Peyer's patch (tissue), 4 donors: ENCODE results near the gene PDE1C. TPM values are rescaled to one million over a fixed set of nuclear protein-coding genes. Genes with fewer than 3 reads are reported as not detected.

Source experiments
- DNase-seq, 3 donors: peaks; one replicate each; pipeline ENCODE4 v3.0.0-alpha.2; 2017 to 2019
- H3K27ac ChIP-seq, 4 donors: fragments of 200-600 bp; sonication (generic); one replicate each; pipeline ENCODE4 v1.5.1; 2016 to 2019
- H3K27me3 ChIP-seq, 2 donors: fragments of 200-600 bp; sonication (generic); one replicate each; pipeline ENCODE4 v1.5.1; 2019
- H3K36me3 ChIP-seq, 3 donors: fragments of 200-600 bp; sonication (generic); one replicate each; pipeline ENCODE4 v1.5.1; 2016 to 2019
- H3K4me1 ChIP-seq, 4 donors: fragments of 200-600 bp; sonication (generic); one replicate each; pipeline ENCODE4 v1.5.1; 2016 to 2019
- H3K4me3 ChIP-seq, 4 donors: fragments of 200-600 bp; sonication (generic); 1 replicate in 3 of 4; 2 replicates in 1 of 4; pipeline ENCODE4 v1.5.1; 2016 to 2019; ENCODE audit warnings: mild to moderate bottlenecking in 1 of 4
- H3K9me3 ChIP-seq, 4 donors: fragments of 200-600 bp; sonication (generic); one replicate each; pipeline ENCODE4 v1.5.1; 2016 to 2019; ENCODE audit warnings: mild to moderate bottlenecking in 1 of 4
- CTCF ChIP-seq, 6 experiments: fragments of 450-650 bp in 4 of 6; fragments of 200-600 bp in 2 of 6; sonication (generic) in 1 of 6; IDR thresholded peaks; one replicate each; pipeline ENCODE4 v1.5.1; 2017 to 2019; ENCODE audit warnings: antibody characterized with exemption in 6 of 6, mild to moderate bottlenecking in 3 of 6, moderate library complexity in 1 of 6
- POLR2A ChIP-seq, 2 donors: fragments of 450-650 bp; IDR thresholded peaks; one replicate each; pipeline ENCODE4 v1.5.1; 2017; ENCODE audit warnings: antibody characterized with exemption in 2 of 2, mild to moderate bottlenecking in 2 of 2, moderate library complexity in 2 of 2
- total RNA-seq, 4 donors: library from RNA; depleted of rRNA; stranded (reverse); fragments of >200 nt; gene quantifications; one replicate each; pipeline ENCODE4 v1.1.0, GENCODE V29; 2016

The PDE1C gene
- total RNA-seq, 4 donors from 2014 or later: 2.5 to 15.7 (median 3.3) TPM

GRCh38 chr7:31828520-31828919 lies 241.7 kb downstream of the PDE1C start:
- Histone ChIP-seq H3K27ac (no peak overlapping the region), H3K9me3 (no peaks in the 10 kb centered on the region), H3K4me3 (no peak overlapping the region), H3K4me1 (no peaks in the 10 kb centered on the region), H3K36me3 (no peaks in the 10 kb centered on the region), H3K27me3 (no peaks in the 10 kb centered on the region)
- no peak for DNase-seq
- TF ChIP-seq POLR2A (IDR thresholded peaks at IDR 0.05) (no peak), CTCF (IDR thresholded peaks at IDR 0.05) (no peak)

GRCh38 chr7:31825576-31825975 lies 244.6 kb downstream of the PDE1C start:
- TF ChIP-seq CTCF (IDR thresholded peaks at IDR 0.05) (no peak), POLR2A (IDR thresholded peaks at IDR 0.05) (no peak)
- H3K4me1 ChIP-seq: no peaks in the 10 kb centered on the region
- DNase-seq: no peak

GRCh38 chr7:31819031-31819430 lies 251.2 kb downstream of the PDE1C start:
- DNase-seq: no peak
- H3K9me3 ChIP-seq: no peaks in the 10 kb centered on the region
- H3K36me3 ChIP-seq: no peaks in the 10 kb centered on the region
- TF ChIP-seq POLR2A (IDR thresholded peaks at IDR 0.05): no peak
- TF ChIP-seq CTCF (IDR thresholded peaks at IDR 0.05): no peak
- no peaks in the 10 kb centered on the region for H3K4me1 ChIP-seq
- no peak overlapping the region for H3K27ac ChIP-seq
- H3K27me3 ChIP-seq: no peaks in the 10 kb centered on the region
- no peak overlapping the region for H3K4me3 ChIP-seq

More at GRCh38 chr7:31825576-31825975, 244.6 kb downstream of the PDE1C start:
- H3K27ac ChIP-seq: no peak overlapping the region
- H3K36me3 ChIP-seq: no peaks in the 10 kb centered on the region
- no peaks in the 10 kb centered on the region for H3K27me3 ChIP-seq
- H3K9me3 ChIP-seq: no peaks in the 10 kb centered on the region
- no peak overlapping the region for H3K4me3 ChIP-seq

- Histone ChIP-seq H3K4me1 (no peaks in the 10 kb centered on the region), H3K27ac (no peak overlapping the region), H3K9me3 (no peaks in the 10 kb centered on the region), H3K36me3 (no peaks in the 10 kb centered on the region), H3K27me3 (no peaks in the 10 kb centered on the region), H3K4me3 (no peak overlapping the region)
- TF ChIP-seq CTCF (IDR thresholded peaks at IDR 0.05) (no peak), POLR2A (IDR thresholded peaks at IDR 0.05) (no peak)
- no peak for DNase-seq
Measured at GRCh38 chr7:31816810-31817209, 253.4 kb downstream of the PDE1C start.

GRCh38 chr7:31815796-31816195 lies 254.4 kb downstream of the PDE1C start:
- DNase-seq: no peak
- H3K4me3 ChIP-seq: no peak overlapping the region
- no peaks in the 10 kb centered on the region for H3K36me3 ChIP-seq
- H3K27me3 ChIP-seq: no peaks in the 10 kb centered on the region
- no peaks in the 10 kb centered on the region for H3K4me1 ChIP-seq
- H3K27ac ChIP-seq: no peak overlapping the region
- TF ChIP-seq POLR2A (IDR thresholded peaks at IDR 0.05) (no peak), CTCF (IDR thresholded peaks at IDR 0.05) (no peak)
- no peaks in the 10 kb centered on the region for H3K9me3 ChIP-seq

GRCh38 chr7:31814187-31814586 lies 256.0 kb downstream of the PDE1C start:
- Histone ChIP-seq H3K9me3 (no peaks in the 10 kb centered on the region), H3K36me3 (no peaks in the 10 kb centered on the region), H3K4me3 (no peak overlapping the region), H3K27me3 (no peaks in the 10 kb centered on the region), H3K27ac (no peak overlapping the region), H3K4me1 (no peaks in the 10 kb centered on the region)
- DNase-seq: no peak
- TF ChIP-seq CTCF (IDR thresholded peaks at IDR 0.05) (peak in 1 of 6 experiments; percentile 27), POLR2A (IDR thresholded peaks at IDR 0.05) (no peak)
